H7 (cell line): ENCODE measurements around the gene FMO2. TPM values are rescaled to one million over a fixed set of nuclear protein-coding genes. Genes with fewer than 3 reads are reported as not detected.

Source experiments
- DNase-seq: peaks from one replicate; pipeline ENCODE4 v3.0.0; 2012
- H3K27me3 ChIP-seq: 2 replicates; pipeline ENCODE4 v1.6.0; 2011; ENCODE audit warnings: mild to moderate bottlenecking, low read length; ENCODE audit not compliant: control insufficient read depth, insufficient read depth
- H3K36me3 ChIP-seq: replicated peaks from 2 replicates; pipeline ENCODE4 v1.5.1; 2011; ENCODE audit warnings: low read length; ENCODE audit not compliant: control insufficient read depth, insufficient read depth
- H3K4me3 ChIP-seq: 2 replicates; pipeline ENCODE4 v1.5.1; 2011; ENCODE audit warnings: low read depth, mild to moderate bottlenecking, control low read depth, low read length, moderate library complexity; ENCODE audit not compliant: insufficient read depth
- total RNA-seq: library from RNA; depleted of rRNA; stranded (reverse); fragments of >200 nt; shearing (Covaris generic); gene quantifications from 2 replicates; pipeline ENCODE4 v1.2.3, GENCODE V29; 2014; rRNA removed

FMO2 gene
- total RNA-seq, 1 experiment from 2014 or later: 0.03 TPM

DNA sequence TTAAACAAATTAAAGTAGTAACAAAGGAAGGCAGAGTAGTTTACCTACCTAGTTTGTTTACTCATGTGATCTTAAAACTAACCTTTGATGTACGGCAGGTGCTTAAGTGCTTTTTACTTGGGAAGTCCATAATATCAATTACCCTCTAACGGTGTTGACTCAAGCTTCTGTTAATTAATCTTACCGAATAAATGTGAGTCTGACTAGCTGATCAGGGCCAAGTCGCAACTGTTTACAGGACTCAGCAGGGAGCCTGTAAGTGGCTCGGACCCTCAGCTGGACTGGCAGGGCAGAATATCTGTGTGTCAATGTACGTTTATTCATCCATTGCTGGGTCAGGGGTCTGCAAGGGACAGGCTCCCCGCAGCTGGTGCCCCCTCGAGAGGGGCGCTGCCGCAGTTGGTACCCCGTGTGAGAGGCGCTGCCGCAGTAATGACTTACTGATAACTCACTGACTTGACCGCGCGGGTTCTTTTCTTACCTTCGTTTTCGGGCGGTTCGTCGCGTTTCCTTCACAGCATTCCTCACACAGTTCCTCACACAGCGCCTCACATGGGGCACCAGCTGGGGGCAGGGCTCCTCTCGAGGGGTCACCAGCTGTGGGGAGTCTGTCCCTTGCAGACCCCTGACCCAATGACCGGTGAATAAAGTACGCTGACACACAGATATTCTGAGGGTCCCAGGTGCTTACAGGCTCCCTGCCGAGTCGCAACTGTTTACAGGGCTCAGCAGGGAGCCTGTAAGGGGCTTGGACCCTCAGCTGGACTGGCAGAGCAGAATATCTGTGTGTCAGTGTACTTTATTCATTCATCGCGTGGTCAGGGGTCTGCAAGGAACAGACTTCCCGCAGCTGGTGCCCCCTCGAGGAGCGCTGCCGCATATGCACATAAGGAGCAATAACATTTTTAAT is 66.2 kb downstream of the FMO2 start:
- Histone ChIP-seq H3K36me3 (no peaks in the 10 kb centered on the region), H3K27me3 (peaks cover 3% of the 10 kb centered on the region; the same call in 1 of the 2 replicates), H3K4me3 (peak overlapping the region; percentile 42)
- DNase-seq: peak; percentile 36

GRCh38 chr1:171251952-171252300 is 66.8 kb downstream of the FMO2 start:
- peaks cover 3% of the 10 kb centered on the region; the same call in 1 of the 2 replicates for H3K27me3 ChIP-seq
- DNase-seq: no peak
- H3K36me3 ChIP-seq: no peaks in the 10 kb centered on the region
- peak overlapping the region; percentile 42; the same call in 1 of the 2 replicates for H3K4me3 ChIP-seq

- DNase-seq: no peak
- Histone ChIP-seq H3K27me3 (peaks cover 3% of the 10 kb centered on the region; the same call in 1 of the 2 replicates), H3K4me3 (no peak overlapping the region), H3K36me3 (no peaks in the 10 kb centered on the region)
Observed at GRCh38 chr1:171252482-171252881, 67.4 kb downstream of the FMO2 start.

- DNase-seq: no peak
- no peak overlapping the region for H3K4me3 ChIP-seq
- peaks cover 1% of the 10 kb centered on the region; the same call in 1 of the 2 replicates for H3K27me3 ChIP-seq
- no peaks in the 10 kb centered on the region for H3K36me3 ChIP-seq
Observed at GRCh38 chr1:171254859-171255258, 69.8 kb downstream of the FMO2 start.

DNA sequence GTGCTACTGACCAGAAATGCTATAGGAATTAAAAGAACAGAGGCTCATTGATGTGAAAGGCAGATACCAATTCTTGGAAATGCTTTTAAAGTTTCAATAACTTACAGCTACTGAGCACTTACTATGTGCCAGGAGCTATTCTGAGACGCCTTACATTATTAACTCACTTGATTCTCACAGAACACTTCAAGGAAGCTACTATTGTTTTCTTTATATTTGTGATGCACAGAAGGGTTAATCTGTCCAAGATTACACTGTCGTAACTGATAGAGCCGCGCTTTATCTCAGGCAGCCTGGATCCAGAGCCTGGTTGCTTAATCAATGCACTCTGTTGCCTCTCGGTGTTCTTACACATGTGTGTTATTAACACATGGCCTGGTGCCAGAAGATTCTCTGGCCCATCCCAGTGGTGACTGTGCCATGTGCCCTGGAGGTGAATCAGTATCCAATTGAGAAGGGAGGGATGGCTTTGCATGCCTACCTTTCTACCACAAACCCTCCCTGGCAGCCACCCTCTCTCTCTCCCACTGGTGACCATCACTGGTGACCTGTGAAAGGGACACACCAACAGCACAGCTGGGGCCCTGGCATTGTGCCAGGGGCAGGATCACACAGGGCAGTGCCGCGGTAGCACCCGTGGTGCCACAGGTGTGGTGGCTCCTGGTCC is 72.0 kb downstream of the FMO2 start:
- H3K4me3 ChIP-seq: no peak overlapping the region
- H3K36me3 ChIP-seq: no peaks in the 10 kb centered on the region
- H3K27me3 ChIP-seq: no peaks in the 10 kb centered on the region; the same call in 1 of the 2 replicates
- no peak for DNase-seq

DNA sequence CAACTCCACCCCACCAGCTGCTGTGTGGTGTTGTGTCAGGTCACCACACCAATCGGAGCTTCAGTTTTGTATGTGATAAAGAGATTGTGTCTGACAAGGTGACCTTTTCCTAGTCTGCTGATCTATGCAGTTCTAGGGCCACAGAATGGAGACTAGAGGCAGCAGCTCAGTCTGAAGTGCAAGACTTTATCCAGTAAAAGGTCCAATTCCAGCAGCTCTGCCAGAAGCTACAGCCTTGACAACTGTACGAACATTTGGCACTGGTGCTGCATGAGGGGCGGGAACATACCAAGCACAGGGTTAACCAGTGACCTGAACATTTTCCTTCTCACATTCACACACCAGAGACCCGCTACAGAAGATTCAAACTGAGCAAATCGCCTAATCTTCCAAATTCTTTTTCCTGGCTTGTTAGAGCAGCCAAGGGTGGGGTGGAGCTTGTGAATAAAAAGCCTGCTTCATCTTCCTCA is 72.5 kb downstream of the FMO2 start:
- no peak for DNase-seq
- Histone ChIP-seq H3K4me3 (no peak overlapping the region), H3K27me3 (no peaks in the 10 kb centered on the region; the same call in 1 of the 2 replicates), H3K36me3 (no peaks in the 10 kb centered on the region)

DNA sequence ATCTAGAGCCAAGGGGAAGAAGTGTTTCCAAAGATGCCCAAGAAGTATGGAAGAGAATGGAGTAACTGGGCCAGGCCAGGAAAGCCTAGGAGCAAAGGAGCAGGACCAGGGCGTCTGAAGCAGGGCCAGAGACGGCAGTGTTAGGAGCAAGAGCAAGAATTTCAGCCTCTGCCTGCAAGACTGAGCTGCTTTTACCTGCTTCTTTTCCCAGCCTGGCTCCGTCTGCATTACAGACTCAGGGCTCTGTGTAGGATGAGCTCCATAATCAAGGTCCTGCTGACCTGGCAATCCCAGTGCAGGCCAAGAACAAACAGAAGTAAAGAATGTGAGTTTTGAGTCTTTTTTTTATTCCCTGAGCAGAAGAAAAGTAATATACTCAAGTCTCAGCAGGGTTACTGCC is 73.3 kb downstream of the FMO2 start:
- Histone ChIP-seq H3K27me3 (no peaks in the 10 kb centered on the region; the same call in 1 of the 2 replicates), H3K4me3 (no peak overlapping the region), H3K36me3 (no peaks in the 10 kb centered on the region)
- no peak for DNase-seq

DNA sequence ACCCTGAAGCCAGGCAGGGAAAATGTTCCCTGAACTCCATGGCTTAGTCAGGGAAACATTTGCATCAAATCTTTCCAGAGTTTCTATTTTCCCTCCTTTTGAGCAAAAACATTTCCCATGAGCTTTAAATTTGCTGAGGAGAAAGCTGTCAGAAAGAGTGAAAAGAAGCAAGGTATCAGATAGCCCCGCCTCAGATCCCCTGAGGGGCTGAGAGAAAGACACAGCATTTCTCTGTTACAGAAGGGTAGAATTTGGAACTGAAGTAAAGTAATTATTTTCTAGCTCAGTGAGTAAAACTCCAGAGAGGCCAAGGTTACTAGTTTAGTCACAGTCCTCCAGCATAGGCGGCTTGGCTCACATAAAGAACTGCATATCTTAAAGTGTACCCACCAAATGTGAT is 73.8 kb downstream of the FMO2 start:
- H3K36me3 ChIP-seq: no peaks in the 10 kb centered on the region
- H3K27me3 ChIP-seq: no peaks in the 10 kb centered on the region; the same call in 1 of the 2 replicates
- no peak overlapping the region for H3K4me3 ChIP-seq
- no peak for DNase-seq

Other genes starting within 250 kb of the FMO2 start
- gene MROH9, start 249.8 kb upstream of the FMO2 start, total RNA-seq: not detected in 2 replicates
- not detected in 2 replicates for gene FMO3, start 94.4 kb upstream of the FMO2 start, total RNA-seq
- not detected in 2 replicates for gene FMO1, start 63.2 kb downstream of the FMO2 start, total RNA-seq
- gene FMO4, start 128.9 kb downstream of the FMO2 start, total RNA-seq: 1.7 and 2.6 TPM in 2 replicates